Measurements from ENCODE around the gene NAV1. TPM values are rescaled to one million over a fixed set of nuclear protein-coding genes. Genes with fewer than 3 reads are reported as not detected.

NAV1 gene
- total RNA-seq, 1 donor from 2014 or later, result 55.2 TPM

GRCh38 chr1:201499191-201499590 lies 39.7 kb upstream of the NAV1 start:
- Mint-ChIP-seq H3K4me3 (ENCODE audit: low read depth) (no peak overlapping the region), H3K36me3 (ENCODE audit: insufficient read depth) (no peaks in the 10 kb centered on the region), H3K27ac (peak overlapping the region; percentile 62), H3K27me3 (no peaks in the 10 kb centered on the region), H3K4me1 (ENCODE audit: low read depth) (peaks cover 60% of the 10 kb centered on the region), H3K9me3 (ENCODE audit: low read depth) (no peaks in the 10 kb centered on the region)
- no peak for TF ChIP-seq CTCF (IDR thresholded peaks at IDR 0.05; ENCODE audit: unreplicated experiment)
- no peak for DNase-seq (ENCODE audit: low spot score, unreplicated experiment)

DNA sequence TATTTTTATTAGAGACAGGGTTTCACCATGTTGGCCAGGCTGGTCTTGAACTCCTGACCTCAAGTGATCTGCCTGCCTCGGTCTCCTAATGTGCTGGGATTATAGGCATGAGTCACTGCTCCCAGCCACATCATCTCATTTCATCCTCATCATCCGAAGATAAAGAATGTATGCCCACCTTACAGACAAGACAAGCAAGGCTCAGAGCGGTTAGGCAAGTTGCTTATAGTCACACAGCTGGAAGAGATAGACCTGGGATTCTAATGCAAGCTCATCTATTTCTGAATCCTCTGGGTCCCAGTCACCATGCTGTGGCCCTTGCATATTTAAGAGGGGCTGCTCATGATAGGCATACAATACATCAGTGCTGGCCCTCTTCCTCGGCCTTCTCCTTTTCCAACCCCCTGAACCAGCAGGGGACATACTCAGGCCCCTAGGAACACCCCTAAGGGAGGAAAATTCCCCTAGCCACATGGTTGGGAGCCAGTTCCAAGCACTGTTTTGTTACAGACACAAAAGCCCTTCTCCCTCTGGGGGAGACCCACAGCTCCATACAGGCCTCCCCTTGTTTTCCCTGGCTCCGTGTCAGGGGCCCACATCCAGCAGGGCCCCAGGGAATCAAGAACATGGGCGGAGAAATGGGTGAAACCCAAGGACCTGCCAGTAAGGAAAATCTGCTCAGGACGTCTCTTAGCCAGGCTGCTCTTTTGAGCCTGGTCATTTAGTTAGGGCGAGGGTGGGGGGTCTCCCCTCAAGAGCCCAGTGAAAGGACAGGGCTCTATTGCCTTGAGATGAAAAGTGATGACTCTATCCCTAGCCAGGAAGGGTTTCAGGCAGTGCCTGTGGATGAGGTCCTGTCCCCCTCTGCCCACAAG lies 38.9 kb upstream of the NAV1 start:
- Mint-ChIP-seq H3K9me3 (ENCODE audit: low read depth) (no peaks in the 10 kb centered on the region), H3K4me1 (ENCODE audit: low read depth) (peaks cover 56% of the 10 kb centered on the region), H3K27ac (peak overlapping the region; percentile 95), H3K4me3 (ENCODE audit: low read depth) (no peak overlapping the region), H3K27me3 (no peaks in the 10 kb centered on the region), H3K36me3 (ENCODE audit: insufficient read depth) (no peaks in the 10 kb centered on the region)
- DNase-seq (ENCODE audit: low spot score, unreplicated experiment), result no peak
- TF ChIP-seq CTCF (IDR thresholded peaks at IDR 0.05; ENCODE audit: unreplicated experiment), result no peak

- no peaks in the 10 kb centered on the region for H3K27me3 Mint-ChIP-seq
- no peaks in the 10 kb centered on the region for H3K9me3 Mint-ChIP-seq (ENCODE audit: low read depth)
- H3K4me1 Mint-ChIP-seq (ENCODE audit: low read depth), result peaks cover 60% of the 10 kb centered on the region
- H3K4me3 Mint-ChIP-seq (ENCODE audit: low read depth), result no peak overlapping the region
- no peak for TF ChIP-seq CTCF (IDR thresholded peaks at IDR 0.05; ENCODE audit: unreplicated experiment)
- H3K36me3 Mint-ChIP-seq (ENCODE audit: insufficient read depth), result no peaks in the 10 kb centered on the region
- no peak for DNase-seq (ENCODE audit: low spot score, unreplicated experiment)
- H3K27ac Mint-ChIP-seq, result peak overlapping the region; percentile 95
Measured at GRCh38 chr1:201500670-201501120, 38.2 kb upstream of the NAV1 start.

DNA sequence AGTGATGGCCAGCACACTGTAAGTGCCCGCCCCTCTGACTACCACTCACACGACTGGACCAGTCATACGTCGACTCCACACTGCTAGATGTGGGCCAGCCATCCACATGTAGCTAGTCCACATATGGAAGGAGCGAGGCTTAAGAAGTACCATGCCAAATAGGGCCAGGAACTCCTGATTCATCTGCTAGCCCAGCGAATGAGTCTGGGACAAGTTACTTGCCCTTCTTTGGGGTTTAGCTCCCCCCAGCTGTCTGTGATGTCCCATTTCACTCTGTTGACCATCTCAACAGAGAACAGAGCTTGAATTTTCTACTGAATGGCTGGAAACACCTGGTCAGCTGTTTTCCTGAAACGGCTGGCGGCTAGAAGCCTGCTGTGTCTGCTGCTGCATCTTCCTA lies 37.8 kb upstream of the NAV1 start:
- no peak overlapping the region for H3K4me3 Mint-ChIP-seq (ENCODE audit: low read depth)
- H3K9me3 Mint-ChIP-seq (ENCODE audit: low read depth), result no peaks in the 10 kb centered on the region
- H3K27me3 Mint-ChIP-seq, result no peaks in the 10 kb centered on the region
- DNase-seq (ENCODE audit: low spot score, unreplicated experiment), result no peak
- H3K4me1 Mint-ChIP-seq (ENCODE audit: low read depth), result peaks cover 60% of the 10 kb centered on the region
- TF ChIP-seq CTCF (IDR thresholded peaks at IDR 0.05; ENCODE audit: unreplicated experiment), result no peak
- H3K27ac Mint-ChIP-seq, result peak overlapping the region; percentile 95
- no peaks in the 10 kb centered on the region for H3K36me3 Mint-ChIP-seq (ENCODE audit: insufficient read depth)

DNA sequence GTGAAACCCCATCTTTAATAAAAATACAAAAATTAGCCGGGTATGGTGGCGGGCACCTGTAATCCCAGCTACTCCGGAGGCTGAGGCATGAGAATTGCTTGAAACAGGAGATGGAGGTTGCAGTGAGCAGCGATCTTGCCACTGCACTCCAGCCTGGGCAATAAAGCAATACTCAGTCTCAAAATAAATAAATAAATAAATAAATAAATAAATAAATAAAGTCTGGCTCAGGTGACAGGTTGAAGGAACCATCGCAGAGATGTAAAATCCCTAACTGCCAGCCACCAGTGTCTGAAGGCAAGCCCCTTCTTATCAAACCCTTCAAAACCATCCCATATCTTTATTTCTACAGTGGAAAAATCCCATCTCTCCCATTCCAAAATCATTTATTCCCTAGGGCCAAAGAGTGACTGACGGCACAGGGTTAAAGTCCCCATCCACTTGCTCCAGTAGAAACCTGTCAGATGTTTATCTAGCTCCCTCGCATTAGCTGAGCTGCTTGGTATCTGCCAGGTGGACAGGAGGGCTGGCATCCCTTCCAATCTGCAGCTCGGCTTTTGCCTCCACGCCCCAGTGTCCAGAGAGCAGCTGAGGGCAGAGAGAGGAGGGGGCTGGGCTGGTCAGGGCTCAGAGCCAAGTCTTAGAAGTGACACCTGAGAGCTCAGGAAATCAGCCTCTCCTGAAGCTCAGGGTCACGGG lies 37.0 kb upstream of the NAV1 start:
- no peak for TF ChIP-seq CTCF (IDR thresholded peaks at IDR 0.05; ENCODE audit: unreplicated experiment)
- H3K36me3 Mint-ChIP-seq (ENCODE audit: insufficient read depth), result no peaks in the 10 kb centered on the region
- DNase-seq (ENCODE audit: low spot score, unreplicated experiment), result no peak
- peak overlapping the region; percentile 14 for H3K4me3 Mint-ChIP-seq (ENCODE audit: low read depth)
- no peaks in the 10 kb centered on the region for H3K27me3 Mint-ChIP-seq
- peaks cover 58% of the 10 kb centered on the region for H3K4me1 Mint-ChIP-seq (ENCODE audit: low read depth)
- H3K9me3 Mint-ChIP-seq (ENCODE audit: low read depth), result no peaks in the 10 kb centered on the region
- H3K27ac Mint-ChIP-seq, result peak overlapping the region; percentile 99
